PC-9 (cell line): ENCODE results near the gene FBRSL1. TPM values are rescaled to one million over a fixed set of nuclear protein-coding genes. Genes with fewer than 3 reads are reported as not detected.

Experiments used
- BruUV-seq: library from RNA; stranded (reverse); fragments of 400-500 nt; replicated peaks from 2 replicates; lab custom pipeline; 2021; lab: Mats Ljungman, UMichigan
- CTCF ChIA-PET: fragments of 300-600 bp; sonication (Branson Sonifier 250); formaldehyde crosslinking; loops from one replicate; lab custom pipeline; 2022; ENCODE audit warnings: antibody characterized with exemption; lab: Charles Lee
- POLR2A ChIA-PET: fragments of 300-600 bp; sonication (Branson Sonifier 250); formaldehyde crosslinking; loops from one replicate; lab custom pipeline; 2022; ENCODE audit warnings: antibody characterized with exemption; ENCODE audit not compliant: unreplicated experiment; lab: Charles Lee
- DNase-seq, 2 experiments: peaks; one replicate each; pipeline versions ENCODE4 v3.0.0 to v3.0.0-alpha.2; 2015 to 2022; ENCODE audit warnings: mixed read lengths in 1 of 2
- H2AFZ ChIP-seq: fragments of 200-600 bp; sonication (generic); 2 replicates; pipeline ENCODE4 v1.8.1; 2017; ENCODE audit warnings: antibody characterized with exemption
- H3F3A ChIP-seq: fragments of 200-600 bp; sonication (generic); 2 replicates; pipeline ENCODE4 v1.8.1; 2017; ENCODE audit warnings: antibody characterized with exemption, mild to moderate bottlenecking, low read depth; ENCODE audit not compliant: insufficient read depth
- H3K27ac ChIP-seq: fragments of 200-600 bp; sonication (generic); 2 replicates; pipeline ENCODE4 v1.6.1; 2016; ENCODE audit warnings: mixed run types
- H3K27me3 ChIP-seq: fragments of 200-600 bp; sonication (generic); 2 replicates; pipeline ENCODE4 v1.6.1; 2016; ENCODE audit warnings: low read depth, mixed run types; ENCODE audit not compliant: insufficient read depth
- H3K36me3 ChIP-seq: fragments of 200-600 bp; sonication (generic); 2 replicates; pipeline ENCODE4 v1.6.1; 2016; ENCODE audit warnings: low read depth, mixed run types
- H3K4me1 ChIP-seq: fragments of 200-600 bp; sonication (generic); replicated peaks from 2 replicates; pipeline ENCODE4 v1.6.1; 2016; ENCODE audit warnings: mixed run types; ENCODE audit not compliant: insufficient read depth
- H3K4me2 ChIP-seq: fragments of 200-600 bp; sonication (generic); 2 replicates; pipeline ENCODE4 v1.6.1; 2017; ENCODE audit warnings: mixed run types
- H3K4me3 ChIP-seq: fragments of 200-600 bp; sonication (generic); 2 replicates; pipeline ENCODE4 v1.6.1; 2016; ENCODE audit warnings: mixed run types
- H3K79me2 ChIP-seq: fragments of 200-600 bp; sonication (generic); 2 replicates; pipeline ENCODE4 v1.6.1; 2017; ENCODE audit warnings: low read depth, mixed run types
- H3K9me2 ChIP-seq: fragments of 200-600 bp; sonication (generic); 2 replicates; pipeline ENCODE4 v1.8.1; 2017; ENCODE audit warnings: mild to moderate bottlenecking; ENCODE audit not compliant: insufficient read depth
- H3K9me3 ChIP-seq: fragments of 200-600 bp; sonication (generic); 2 replicates; pipeline ENCODE4 v1.8.1; 2016; ENCODE audit warnings: low read depth; ENCODE audit not compliant: insufficient read depth
- H4K20me1 ChIP-seq: fragments of 200-600 bp; sonication (generic); 2 replicates; pipeline ENCODE4 v1.8.1; 2017; ENCODE audit not compliant: insufficient read depth
- EZH2 ChIP-seq: fragments of 200-600 bp; sonication (generic); IDR thresholded peaks from 2 replicates; pipeline ENCODE4 v1.8.0; 2017; ENCODE audit warnings: antibody characterized with exemption, low read depth
- intact Hi-C: fragments of 100-400 bp; cut with micrococcal nuclease; formaldehyde crosslinking; loops from one replicate; pipeline ENCODE4 v1.10.0; 2022; ENCODE audit not compliant: unreplicated experiment
- total RNA-seq: library from RNA; stranded (reverse); gene quantifications from 2 replicates; pipeline ENCODE4 v1.2.3, GENCODE V29; 2021
- TF ChIP-seq, protein P1 (sequence below): fragments of 200-600 bp; sonication (generic); conservative IDR thresholded peaks from 2 replicates; pipeline ENCODE4 v1.6.1; 2017; ENCODE audit warnings: mixed run types, antibody characterized with exemption, mild to moderate bottlenecking, moderate library complexity

FBRSL1 gene
- total RNA-seq, 1 experiment from 2014 or later = 59.5 TPM

DNA sequence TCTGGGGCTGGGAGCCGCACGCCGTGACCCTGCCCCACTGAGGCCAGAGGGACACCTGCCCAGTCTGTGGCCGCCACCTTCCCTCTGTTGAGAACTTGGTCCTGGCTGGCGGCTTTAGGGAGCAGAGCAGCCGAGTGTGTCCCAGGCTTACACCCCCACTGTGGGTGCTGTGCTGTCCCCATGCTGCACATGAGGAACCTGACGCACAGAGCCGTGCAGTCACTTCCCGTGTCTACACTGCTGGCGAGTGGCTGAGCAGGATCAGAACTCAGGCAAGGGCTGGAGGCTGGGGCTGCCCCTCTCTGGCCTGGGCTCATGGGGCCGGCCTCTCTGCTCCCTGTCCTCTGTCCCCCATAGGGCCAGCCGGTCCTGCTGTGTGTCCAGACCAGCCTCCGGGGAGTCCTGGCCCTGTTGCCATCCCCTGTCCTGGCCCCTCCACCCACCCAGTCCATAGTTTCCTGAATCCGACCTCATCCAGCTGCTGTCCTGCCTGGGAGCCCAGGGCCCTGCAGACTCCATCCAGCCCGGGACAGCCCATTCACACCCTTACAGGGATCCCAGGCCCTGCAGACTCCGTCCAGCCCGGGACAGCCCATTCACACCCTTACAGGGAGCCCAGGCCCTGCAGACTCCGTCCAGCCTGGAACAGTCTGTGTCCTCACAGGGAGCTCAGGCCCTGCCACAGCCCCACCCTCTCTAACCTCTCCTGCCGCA is 10.3 kb downstream of the FBRSL1 start:
- Histone ChIP-seq H3K9me2 (no peaks in the 10 kb centered on the region), H3K27ac (no peak overlapping the region), H3K4me1 (no peaks in the 10 kb centered on the region), H3K36me3 (no peaks in the 10 kb centered on the region), H3K4me2 (no peak overlapping the region), H3K27me3 (no peaks in the 10 kb centered on the region), H2AFZ (no peak overlapping the region), H3K9me3 (no peaks in the 10 kb centered on the region), H3K79me2 (peaks cover 69% of the 10 kb centered on the region), H4K20me1 (peaks cover 97% of the 10 kb centered on the region), H3K4me3 (no peak overlapping the region), H3F3A (no peaks in the 10 kb centered on the region)
- no TSS peak for BruUV-seq
- CTCF ChIA-PET = no interaction called here
- intact Hi-C loops = no loop called here
- no peak for DNase-seq
- POLR2A ChIA-PET = no interaction called here
- TF ChIP-seq EZH2 = no peak
- TF ChIP-seq, protein P1, sequence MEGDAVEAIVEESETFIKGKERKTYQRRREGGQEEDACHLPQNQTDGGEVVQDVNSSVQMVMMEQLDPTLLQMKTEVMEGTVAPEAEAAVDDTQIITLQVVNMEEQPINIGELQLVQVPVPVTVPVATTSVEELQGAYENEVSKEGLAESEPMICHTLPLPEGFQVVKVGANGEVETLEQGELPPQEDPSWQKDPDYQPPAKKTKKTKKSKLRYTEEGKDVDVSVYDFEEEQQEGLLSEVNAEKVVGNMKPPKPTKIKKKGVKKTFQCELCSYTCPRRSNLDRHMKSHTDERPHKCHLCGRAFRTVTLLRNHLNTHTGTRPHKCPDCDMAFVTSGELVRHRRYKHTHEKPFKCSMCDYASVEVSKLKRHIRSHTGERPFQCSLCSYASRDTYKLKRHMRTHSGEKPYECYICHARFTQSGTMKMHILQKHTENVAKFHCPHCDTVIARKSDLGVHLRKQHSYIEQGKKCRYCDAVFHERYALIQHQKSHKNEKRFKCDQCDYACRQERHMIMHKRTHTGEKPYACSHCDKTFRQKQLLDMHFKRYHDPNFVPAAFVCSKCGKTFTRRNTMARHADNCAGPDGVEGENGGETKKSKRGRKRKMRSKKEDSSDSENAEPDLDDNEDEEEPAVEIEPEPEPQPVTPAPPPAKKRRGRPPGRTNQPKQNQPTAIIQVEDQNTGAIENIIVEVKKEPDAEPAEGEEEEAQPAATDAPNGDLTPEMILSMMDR = no peak

DNA sequence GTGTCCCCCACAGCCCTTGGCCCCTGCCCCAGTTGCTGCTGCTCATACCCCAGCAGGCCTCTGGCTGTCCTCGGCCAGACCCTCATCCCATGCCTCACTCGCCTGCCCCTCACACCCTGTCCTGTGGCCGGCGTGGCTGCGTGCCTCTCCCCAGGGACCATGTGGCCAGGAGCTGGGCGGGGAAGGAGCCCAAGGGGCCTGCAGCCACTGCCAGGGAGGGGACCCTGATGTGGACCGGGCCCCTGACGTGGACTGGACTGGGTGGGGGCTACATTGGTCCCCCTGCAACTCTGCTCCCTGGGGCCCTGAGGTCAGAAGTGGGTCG is 10.9 kb downstream of the FBRSL1 start:
- Histone ChIP-seq H3K27ac (no peak overlapping the region), H3K36me3 (no peaks in the 10 kb centered on the region), H4K20me1 (peaks cover 97% of the 10 kb centered on the region), H3K9me3 (no peaks in the 10 kb centered on the region), H3K4me2 (no peak overlapping the region), H3K4me1 (no peaks in the 10 kb centered on the region), H3K27me3 (no peaks in the 10 kb centered on the region), H3K79me2 (peaks cover 64% of the 10 kb centered on the region), H3F3A (no peaks in the 10 kb centered on the region), H2AFZ (no peak overlapping the region), H3K4me3 (no peak overlapping the region), H3K9me2 (no peaks in the 10 kb centered on the region)
- intact Hi-C loops = no loop called here
- no peak for TF ChIP-seq EZH2
- TF ChIP-seq, protein P1 = no peak
- CTCF ChIA-PET = no interaction called here
- DNase-seq = no peak
- BruUV-seq = no TSS peak
- POLR2A ChIA-PET = no interaction called here

DNA sequence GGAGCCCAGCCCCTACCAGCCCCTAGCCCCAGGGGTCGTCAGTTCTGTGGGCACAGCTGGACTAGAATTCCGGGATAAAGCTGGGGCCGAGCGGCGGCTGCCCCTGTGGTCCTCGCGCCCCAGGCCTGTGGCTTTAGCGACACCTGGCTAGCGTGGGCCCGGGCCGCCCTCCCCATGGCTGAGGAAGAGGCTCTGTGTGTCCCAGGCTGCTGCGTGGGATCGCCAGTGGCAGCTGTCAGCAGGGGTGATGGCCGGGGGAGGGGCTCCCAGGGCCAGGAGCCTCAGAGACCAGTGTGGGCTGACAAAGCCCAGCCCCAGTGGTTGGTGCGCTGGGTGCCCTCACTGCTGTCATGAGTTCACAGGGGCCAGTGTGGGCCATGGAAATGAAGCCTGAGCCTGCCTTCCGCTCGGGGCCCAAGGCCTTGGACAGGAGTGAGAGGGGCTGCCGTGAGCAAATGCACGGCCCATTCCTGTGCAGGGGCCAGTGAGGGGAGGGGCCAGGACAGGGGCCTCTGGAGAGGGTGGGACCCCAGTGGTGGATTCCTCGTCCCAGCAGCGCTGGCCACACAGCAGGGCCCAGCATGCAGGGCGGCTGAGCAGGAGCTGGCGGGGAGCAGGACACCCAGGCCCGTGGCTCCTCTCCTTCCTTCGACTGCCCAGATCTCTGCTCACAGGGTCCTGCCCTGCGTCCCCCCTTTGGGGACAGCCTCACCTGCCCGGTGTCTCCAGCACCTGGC is 11.4 kb downstream of the FBRSL1 start:
- Histone ChIP-seq H3K27me3 (no peaks in the 10 kb centered on the region), H3K79me2 (peaks cover 59% of the 10 kb centered on the region), H3F3A (no peaks in the 10 kb centered on the region), H4K20me1 (peaks cover 96% of the 10 kb centered on the region), H3K36me3 (no peaks in the 10 kb centered on the region), H2AFZ (no peak overlapping the region), H3K4me2 (no peak overlapping the region), H3K9me3 (no peaks in the 10 kb centered on the region), H3K4me3 (no peak overlapping the region), H3K4me1 (no peaks in the 10 kb centered on the region), H3K27ac (no peak overlapping the region), H3K9me2 (no peaks in the 10 kb centered on the region)
- intact Hi-C loops = no loop called here
- CTCF ChIA-PET = no interaction called here
- TF ChIP-seq, protein P1 = no peak
- no peak for TF ChIP-seq EZH2
- no TSS peak for BruUV-seq
- no peak for DNase-seq
- POLR2A ChIA-PET = no interaction called here
